RPMI8226 (cell line): ENCODE measurements around the gene TTC33.
A peak's percentile ranks its signal among the peaks of the same experiment; 100 is the strongest.
"Not testable (repeated sequence)": the region's sequence is repeated elsewhere in the genome, so short reads cannot be mapped to it uniquely, and the experiment has no call there.

Experiments used
- DNase-seq: peaks from one replicate; pipeline ENCODE4 v3.0.0-alpha.2; 2015

The TTC33 gene

DNA sequence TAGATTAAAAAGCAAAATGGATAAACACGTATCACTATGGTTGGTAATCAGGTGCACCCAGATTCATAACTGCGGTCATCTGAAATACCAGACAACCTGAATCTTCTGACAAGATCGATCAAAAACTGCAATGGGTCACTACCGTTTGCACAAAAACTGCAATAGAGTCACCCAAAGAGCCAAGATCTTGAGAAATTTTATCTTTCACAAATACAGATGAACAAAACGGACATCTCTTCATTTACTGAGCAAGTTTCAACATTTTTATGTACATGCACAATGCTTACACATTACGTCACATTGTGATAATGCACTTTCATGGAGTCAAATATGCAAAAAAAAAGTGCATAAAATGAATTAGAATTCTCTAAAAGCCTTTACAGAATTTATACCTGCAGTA is 23.8 kb upstream of the TTC33 start:
- DNase-seq = no peak

DNA sequence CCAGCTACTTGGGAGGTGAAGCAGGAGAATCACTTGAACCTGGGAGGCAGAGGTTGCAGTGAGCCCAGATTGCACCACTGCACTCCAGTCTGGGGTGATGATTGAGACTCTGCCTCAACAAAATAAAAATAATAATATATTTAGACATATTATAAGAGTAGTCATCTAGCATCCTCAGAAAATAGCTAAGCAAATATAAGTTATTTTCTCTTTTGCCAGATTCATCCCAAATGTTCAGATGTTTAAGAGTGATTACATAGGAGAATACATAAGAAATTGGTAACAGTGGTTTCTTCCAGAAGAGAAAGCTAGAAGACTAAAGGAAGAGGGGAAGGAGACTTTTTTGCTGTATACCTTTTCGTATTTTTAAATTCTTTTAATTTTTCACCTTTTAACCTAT is 22.4 kb upstream of the TTC33 start:
- no peak for DNase-seq

DNA sequence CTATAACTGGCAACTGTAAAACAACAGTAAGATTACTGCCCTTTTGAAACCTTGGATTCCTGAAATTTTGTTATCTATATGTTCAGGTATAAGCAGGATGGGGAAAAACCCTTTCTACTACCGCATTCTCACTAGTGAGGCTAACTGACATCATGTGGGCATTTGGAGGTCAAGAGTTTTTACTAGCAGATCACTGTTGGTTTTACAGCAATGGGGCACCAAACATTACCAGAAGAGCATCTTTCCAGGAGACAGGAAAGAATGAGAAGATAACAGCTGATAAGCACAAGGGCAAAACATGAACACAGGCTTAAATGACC is 20.9 kb upstream of the TTC33 start:
- no peak for DNase-seq

DNA sequence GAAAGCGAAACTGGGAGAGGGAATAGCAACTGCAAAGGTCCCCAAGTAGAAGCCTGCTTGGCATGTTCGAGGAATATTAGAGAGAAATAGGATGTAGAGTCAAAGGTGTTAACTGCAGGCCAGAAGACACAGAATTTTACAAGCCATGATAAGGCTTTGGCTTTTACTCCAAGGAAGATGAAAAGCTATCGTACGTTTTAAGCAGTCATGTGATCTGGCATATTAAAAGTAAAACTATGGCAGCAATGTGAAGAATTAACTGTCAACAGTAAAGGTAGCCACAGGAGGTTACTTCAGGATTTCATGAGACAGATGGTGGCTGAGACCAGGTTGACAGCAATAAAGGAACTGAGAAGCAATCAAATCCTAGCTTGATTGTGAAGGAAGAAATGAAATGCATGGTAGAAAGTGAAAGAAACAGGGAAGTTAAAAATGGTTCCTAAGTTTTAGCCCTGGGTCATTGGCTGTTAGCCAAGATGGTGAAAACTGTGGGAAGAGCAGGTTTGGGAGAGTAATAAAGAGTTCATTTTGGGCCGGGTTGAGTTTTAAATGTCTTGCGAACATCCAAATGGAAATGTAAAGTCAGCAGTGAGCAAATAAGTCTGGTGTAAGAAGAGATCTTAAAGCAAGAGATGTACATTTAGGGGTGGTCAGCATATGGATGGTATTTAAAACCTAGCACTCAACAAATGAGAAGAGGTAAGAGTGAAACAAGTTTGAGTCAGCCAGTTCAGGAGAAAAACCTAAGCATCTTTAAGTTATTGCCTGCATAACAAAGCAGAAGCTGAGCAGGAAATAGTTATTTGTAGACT is 20.3 kb upstream of the TTC33 start:
- DNase-seq = no peak

DNA sequence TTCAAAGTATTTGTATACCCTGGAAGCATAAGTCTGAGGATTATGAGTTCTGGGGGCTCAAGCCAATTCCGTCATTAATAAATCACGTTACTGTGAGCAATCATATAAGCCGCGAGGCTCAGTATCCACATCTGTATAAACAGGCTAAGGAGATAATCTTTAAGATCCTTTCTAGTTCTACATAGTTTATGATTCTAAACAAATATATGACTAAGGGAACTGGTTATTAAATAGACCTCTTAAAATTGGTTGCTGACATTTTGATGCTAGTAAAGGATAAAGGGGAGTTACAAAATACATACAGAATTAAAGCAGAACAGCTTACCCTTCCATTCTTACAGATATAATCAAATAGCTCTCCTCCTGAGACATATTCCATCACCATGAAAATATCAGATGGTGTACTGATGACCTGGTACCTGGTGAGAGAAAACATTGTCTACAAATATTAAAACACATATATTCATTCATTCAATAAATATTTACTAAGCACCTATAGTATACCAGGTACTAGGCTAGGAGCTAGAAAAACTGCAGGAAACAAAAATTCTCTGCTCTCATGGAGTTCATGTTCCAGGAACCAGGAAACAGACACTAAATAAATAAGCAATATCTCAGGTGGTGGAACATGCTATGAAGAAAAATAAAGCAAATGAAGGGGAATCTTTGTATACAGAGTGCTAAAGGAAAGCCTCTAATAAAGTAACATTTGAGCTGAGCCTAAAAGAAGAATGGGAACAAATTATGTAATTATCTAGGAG is 19.5 kb upstream of the TTC33 start:
- DNase-seq = no peak

DNA sequence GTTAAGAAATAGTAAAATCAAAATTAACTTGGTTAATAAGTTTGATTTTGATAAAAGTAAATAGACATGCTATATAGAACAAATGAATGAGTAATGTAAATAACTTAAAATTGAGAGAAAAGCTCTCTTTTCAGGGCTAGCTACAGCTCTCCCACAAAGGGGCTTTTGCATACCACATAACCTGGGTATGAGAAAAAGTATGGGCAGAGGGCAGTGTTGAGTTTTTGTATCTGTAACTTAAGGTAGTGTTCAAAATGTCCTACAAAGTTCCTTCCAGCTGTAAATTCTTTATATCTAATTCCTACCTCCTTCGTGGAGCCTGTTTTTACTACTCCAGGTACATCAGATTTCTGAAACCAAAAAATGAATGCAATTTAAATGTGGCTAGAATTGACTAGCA is 18.9 kb upstream of the TTC33 start:
- DNase-seq = no peak

DNA sequence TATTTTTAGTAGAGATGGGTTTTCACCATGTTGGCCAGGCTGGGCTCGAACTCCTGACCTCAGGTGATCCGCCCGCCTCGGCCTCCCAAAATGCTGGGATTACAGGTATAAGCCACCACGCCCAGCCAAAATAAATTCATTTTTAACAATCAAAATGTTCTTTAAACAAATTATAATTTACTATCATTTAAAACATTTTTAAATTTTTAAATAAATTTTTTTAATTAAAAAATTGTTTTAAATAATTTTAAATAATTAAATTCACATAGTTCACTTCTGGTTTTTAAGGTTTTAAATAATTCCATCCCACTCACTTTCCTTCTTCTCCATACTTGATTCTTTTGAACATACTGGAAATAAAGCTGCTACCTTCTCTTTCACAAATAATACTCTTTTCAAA is 15.0 kb upstream of the TTC33 start:
- no peak for DNase-seq

DNA sequence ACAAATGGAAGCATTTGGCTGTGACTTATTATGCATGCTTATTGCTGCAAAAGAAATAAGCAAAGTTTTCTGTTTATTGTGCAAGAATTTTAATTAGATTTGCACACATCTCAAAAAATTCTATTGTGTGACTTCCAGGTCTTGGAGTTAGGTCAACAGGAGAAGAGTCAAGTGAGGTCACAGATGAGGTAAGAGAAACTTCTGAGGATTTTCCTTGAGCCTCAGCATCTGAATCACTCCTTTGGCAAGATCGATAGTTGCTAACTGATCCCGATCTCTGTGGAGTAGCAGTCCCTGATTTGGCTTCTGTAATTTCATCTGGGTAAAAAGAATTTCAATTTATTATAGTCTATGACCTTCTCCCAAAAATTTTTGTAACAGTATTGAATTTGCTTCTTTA is 6.9 kb upstream of the TTC33 start:
- DNase-seq = no peak

DNA sequence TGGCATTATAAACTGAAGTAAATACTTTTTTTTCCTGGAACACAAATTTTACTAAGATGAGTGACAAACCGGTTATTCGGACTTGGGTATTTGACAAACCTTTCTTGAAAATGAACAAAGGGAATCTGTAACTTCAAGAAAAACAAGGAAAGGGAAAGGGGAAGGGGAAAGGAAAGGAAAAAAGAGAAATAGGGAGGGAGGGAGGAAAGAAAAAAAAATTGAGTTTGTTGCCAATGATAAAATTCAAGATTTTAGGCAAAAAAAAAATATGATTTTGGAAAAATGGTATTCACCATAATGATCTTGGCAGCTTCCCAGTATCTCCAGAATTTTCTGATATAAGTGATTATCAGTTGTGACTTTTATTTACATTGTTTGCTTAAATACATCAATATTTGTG is 1.6 kb upstream of the TTC33 start:
- no peak for DNase-seq

DNA sequence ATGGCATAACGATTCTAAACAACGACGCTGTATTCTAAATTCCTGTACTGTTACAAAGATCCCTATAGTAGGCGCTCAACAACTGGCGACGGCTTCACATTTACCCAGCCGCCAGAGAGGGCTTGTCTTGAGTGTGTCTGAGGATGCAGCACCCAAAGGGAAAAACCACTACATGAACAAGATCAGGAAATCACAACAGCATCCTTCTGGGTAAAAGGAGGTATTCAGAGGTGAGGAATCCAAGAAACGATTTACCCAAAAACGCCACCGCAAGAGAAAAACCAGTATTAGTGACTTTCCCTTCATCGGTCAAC is 711 bp downstream of the TTC33 start:
- peak; percentile 85 for DNase-seq

DNA sequence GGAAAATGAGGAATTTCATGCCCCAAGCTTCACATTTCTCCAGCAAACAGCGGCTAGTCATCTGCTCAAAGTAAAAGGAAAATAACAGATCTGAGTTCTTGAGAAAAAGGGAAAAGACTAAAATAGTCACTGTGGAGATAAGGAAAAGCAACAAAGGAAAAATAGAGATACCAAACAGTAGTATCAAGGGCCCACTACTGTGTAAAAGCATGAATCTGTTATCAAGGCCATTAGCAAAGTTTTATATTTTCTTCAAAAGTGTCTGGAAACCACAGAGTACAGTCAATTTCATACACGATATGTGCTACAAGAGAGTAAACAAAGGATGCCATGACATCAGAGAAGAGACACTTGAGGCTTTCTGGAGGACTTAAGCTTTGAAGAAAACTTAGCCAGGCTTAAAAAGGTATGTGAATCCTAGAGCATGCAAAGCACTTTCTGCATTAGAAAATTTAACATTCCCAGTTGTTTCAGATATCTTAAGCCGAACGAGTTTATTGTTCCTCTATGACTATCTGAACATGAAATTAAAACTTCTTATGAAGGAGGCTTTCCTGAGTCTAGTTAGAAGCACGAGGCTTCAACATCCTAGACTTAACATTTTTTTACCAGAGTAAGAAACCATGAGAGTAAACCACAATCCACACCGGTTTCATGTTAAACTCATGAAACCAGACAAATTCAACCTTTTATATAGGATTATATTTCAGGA is 1.2 kb downstream of the TTC33 start:
- no peak for DNase-seq

DNA sequence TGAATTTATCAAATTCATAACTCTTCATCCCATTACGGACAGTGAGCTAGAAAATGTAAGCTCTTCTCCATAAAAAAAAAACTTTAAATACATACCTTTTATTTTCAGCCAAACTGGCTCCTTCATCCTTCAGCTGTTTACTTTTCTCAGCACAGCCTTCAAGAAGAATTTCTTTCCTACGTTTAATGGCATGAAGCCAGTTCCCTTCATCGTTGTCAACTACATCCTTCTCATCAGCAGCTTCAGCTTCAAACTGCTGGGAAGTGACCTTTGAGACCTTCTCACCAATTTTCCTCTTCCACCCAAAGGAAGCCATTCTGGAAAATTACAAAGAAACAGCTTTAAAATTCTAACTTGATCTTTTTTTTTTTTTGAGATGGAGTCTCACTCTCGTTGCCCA is 9.1 kb downstream of the TTC33 start:
- DNase-seq = no peak

DNA sequence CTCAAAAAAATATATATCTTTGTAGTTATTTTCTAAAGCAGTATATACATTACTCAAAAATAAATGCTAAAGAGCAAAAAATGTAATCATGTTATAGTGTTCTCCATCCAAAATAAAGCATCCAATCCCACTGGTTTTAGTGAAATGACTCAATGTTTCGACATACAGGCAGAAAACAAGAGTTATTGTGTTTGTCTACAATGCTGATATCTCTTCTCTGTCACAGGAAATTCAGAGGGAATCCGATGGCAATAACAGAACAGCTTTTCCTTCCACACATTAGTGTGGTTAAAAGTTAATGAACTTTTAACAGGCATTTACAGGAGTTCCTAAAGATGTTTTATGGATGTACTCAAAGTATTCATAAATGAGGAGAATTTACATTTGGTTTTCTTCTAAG is 12.0 kb downstream of the TTC33 start:
- DNase-seq = no peak

DNA sequence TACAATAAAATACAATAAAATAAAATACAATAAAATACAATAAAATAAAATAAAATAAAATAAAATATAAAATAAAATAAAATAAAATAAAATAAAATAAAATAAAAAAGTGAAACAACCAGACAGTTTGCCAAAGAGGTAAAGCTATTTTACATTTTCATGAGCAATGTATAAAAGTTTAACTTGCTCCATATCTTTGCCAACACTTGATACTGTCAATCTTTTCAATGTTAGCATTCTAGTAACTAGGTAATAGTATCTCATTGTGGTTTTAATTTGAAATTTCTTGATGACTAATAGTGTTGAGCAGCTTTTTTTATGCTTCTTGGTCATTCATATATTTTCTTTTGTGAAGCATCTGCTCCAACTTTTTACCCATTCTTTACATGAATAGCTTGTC is 17.3 kb downstream of the TTC33 start:
- DNase-seq = no peak

DNA sequence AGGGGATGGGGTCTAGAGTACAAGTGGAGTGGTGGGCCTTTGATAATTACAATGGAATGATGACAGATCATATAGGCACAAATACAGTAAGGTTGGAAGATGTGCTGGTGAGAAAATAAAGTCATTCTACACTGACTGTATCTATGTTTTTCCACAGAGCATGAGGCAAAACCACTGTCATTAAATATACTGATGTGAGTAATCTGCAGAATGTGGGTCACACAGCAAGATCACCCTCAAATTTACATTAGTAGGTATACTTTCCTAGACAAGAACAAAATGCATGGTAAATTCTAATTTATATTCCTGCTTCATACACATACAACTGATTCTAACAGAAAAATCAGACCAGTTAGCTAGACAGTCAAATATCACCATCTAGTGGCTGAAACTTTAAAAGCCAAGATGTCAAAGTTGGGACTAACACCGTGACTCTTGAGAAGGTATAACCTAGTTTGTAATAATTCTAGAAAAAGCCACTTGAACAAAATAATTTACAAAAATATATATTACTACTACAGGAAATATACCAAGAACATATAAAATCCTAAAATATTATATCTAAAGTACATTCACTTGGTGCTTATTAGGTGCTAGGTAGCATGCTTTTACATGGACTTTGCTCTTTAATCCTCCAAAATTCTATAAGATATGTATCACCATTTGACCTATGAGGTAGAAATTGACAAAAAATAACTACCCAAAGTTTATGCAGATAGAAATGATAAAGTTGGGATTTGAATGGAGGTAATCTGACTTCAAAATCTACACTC is 19.5 kb downstream of the TTC33 start:
- DNase-seq = peak; percentile 61

DNA sequence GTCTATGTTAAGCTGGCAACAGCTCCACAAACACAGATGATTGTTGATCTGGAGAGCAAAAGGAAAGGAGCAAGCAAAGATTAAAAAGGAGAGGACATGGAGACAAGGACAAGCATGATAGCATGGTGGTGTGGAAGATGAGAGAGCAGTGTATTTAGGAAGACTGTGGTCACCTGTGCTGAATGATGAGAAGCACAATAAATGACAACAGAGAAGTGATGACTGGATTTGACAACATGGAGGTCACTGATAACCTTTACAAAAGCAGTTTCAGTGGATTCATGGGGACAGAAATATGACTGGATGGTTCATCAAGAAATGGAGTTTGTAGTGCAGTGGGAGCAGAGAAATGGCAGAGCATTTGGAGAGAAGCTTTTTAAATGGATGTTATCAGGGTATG is 20.2 kb downstream of the TTC33 start:
- DNase-seq = no peak

DNA sequence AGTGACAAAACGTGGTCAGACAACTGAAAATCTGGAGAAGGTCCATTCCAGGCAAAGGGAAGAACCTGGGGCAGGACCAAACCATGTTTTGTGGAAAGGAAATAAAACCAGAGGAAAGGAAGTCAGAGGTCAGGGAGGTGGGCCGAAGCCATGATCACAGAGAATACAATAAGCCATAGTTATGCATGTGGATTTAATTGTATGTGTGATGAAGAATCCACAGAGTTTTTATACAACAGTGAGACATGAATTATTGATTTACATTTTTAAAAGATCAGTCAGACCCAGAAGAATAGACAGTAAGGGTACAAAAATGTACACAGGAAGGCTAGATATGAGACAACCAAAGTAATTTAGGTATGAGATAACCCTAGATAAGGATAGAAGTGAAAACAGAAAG is 20.8 kb downstream of the TTC33 start:
- no peak for DNase-seq

DNA sequence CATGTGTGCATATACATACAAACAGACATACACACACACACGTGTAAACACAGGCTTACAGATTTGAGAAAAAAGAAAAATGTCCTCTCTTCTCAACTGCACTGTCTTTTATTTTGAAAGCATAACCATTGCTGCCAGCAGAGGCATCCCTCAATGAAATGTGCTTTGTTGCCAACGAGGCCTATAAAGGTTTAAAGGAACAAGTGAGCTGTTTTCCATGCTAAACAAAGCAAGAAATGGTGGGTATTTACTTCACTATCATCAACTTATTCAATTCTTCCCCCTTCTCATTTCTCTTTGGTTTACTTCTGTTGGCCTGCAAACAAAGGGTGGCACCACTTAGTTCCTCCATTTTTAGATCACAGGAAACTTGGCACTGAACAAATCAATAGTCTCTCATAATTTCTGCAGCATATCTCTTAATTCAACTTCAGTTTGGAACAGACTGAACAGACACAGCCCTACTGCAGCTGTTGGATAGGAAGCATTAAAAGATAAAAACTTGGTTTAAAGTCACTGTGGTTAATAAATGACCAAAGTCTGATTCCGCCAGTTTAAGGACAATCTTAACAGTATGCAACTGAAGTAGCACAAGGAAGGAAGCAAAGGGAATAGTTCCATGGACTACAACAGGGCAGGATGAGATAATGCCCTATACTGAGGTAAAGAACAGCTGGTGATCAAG is 21.7 kb downstream of the TTC33 start:
- no peak for DNase-seq

DNA sequence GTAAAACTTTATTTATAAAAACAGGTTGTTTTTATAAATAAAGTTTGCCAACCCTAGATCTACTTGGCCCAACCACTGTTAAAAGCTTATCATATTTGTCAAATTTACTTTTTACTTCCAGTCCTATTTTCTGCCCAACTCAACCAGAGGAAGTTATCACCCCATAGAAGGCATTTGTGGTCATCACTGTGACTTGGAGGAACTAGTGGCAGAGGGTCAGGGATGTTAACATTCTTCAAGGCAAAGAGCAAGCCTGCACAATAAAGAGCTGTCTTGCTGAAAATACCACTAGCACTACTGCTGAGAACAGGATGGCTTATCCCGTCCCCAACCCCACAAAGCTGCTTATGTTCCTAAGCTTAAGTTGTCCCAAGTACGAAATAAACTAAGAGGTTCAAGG is 22.3 kb downstream of the TTC33 start:
- DNase-seq = no peak

DNA sequence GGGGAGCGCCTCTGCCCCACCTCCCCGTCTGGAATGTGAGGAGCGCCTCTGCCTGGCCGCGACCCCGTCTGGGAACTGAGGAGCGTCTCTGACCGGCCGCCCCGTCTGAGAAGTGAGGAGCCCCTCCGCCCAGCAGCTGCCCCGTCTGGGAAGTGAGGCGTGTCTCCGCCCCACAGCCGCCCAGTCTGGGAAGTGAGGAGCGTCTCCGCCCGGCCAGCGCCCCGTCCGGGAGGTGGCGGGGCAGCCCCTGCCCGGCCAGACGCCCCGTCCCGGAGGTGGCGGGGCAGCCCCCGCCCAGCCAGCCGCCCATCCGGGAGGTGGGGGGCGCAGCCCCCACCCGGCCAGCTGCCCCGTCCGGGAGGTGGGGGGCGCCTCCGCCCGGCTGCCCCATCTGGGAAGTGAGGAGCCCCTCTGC is 33.3 kb downstream of the TTC33 start:
- DNase-seq = not testable (repeated sequence)

DNA sequence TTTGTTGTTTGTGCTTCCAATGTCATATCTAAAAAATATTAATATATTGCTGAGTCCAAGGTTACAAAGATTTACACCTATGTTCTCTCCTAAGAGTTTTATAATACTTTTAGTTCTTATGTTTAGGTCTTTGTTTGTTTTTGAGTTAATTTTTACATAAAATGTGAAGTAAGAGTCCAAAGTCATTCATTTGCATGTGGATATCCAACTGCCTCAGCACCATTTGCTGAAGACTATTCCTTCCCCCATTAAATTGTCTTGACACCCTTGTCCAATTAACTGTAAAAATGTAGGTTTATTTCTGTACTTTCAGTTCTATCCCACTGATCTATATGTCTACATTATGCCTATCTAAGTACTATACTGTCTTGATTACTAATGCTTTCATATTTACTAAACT is 35.7 kb downstream of the TTC33 start:
- no peak for DNase-seq

DNA sequence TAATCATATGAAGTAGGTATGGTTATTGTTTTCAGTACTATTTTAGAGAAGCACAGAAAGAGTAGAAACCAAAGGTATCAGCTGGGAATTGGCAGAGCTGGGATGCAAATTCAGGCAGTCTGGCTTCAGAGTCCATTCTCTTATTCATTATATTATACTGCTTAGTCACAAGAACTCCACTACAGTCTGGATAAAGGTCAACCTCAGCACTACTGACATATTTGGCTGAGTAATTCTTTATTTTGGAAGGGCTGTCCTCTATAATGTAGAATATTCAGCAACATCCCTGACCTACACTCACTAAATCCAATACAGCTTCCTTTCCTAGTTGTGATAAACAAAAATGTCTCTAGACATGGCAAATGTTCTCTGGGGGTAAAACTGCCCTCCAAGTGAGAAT is 38.5 kb downstream of the TTC33 start:
- no peak for DNase-seq

DNA sequence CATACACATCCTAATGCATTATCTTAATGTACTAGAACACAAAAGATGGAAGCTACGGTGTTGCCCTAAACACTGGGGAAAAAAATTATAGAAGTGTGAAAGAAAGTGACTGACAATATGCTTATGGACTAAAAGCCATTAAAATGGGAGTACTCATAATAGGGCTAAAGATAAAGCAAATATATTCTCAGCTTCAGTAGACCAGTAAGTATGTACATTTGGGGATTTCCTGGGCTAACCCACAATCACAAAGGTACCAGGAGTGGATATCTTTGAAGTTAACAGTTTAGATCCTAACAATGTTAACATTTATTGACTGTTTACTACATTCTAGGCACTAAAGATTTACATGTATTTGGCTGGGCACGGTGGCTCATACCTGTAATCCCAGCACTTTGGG is 39.2 kb downstream of the TTC33 start:
- no peak for DNase-seq
